Spleen (tissue), 11 donors: ENCODE results near the gene EXOSC5. TPM values are rescaled to one million over a fixed set of nuclear protein-coding genes. Genes with fewer than 3 reads are reported as not detected.

Source experiments
- DNase-seq: peaks from one replicate; pipeline ENCODE4 v3.0.0-alpha.2; 2020
- H3K27ac ChIP-seq, 8 donors: fragments of 200-600 bp; sonication (generic) in 7 of 8; 1 replicate in 4 of 8; 2 replicates in 4 of 8; pipeline versions ENCODE4 v1.5.0 to v1.8.0; 2016 to 2021; ENCODE audit warnings: inconsistent platforms in 4 of 8, mild to moderate bottlenecking in 4 of 8, moderate library complexity in 1 of 8
- H3K27me3 ChIP-seq, 7 donors: fragments of 200-600 bp; sonication (generic) in 6 of 7; replicated peaks in 1 of 7; 1 replicate in 4 of 7; 2 replicates in 3 of 7; pipeline versions ENCODE4 v1.5.0 to v1.8.0; 2016 to 2021; ENCODE audit warnings: inconsistent platforms in 3 of 7, mild to moderate bottlenecking in 1 of 7
- H3K36me3 ChIP-seq, 6 donors: fragments of 200-600 bp; sonication (generic) in 5 of 6; 1 replicate in 4 of 6; 2 replicates in 2 of 6; pipeline versions ENCODE4 v1.5.0 to v1.8.0; 2016 to 2021; ENCODE audit warnings: inconsistent platforms in 2 of 6
- H3K4me1 ChIP-seq, 6 donors: fragments of 200-600 bp; sonication (generic) in 5 of 6; 1 replicate in 3 of 6; 2 replicates in 3 of 6; pipeline versions ENCODE4 v1.5.0 to v1.8.0; 2016 to 2021; ENCODE audit warnings: inconsistent platforms in 3 of 6
- H3K4me3 ChIP-seq, 8 donors: fragments of 200-600 bp; sonication (generic) in 7 of 8; 1 replicate in 4 of 8; 2 replicates in 4 of 8; pipeline versions ENCODE4 v1.5.0 to v1.8.0; 2016 to 2021; ENCODE audit warnings: inconsistent platforms in 4 of 8, mild to moderate bottlenecking in 4 of 8, moderate library complexity in 2 of 8
- H3K9me3 ChIP-seq, 8 donors: fragments of 200-600 bp; sonication (generic) in 7 of 8; 1 replicate in 4 of 8; 2 replicates in 4 of 8; pipeline versions ENCODE4 v1.5.0 to v1.8.0; 2016 to 2021; ENCODE audit warnings: inconsistent platforms in 4 of 8
- POLR2A ChIP-seq, 3 donors: fragments of 450-650 bp; IDR thresholded peaks; one replicate each; pipeline ENCODE4 v1.5.1; 2017; ENCODE audit warnings: antibody characterized with exemption in 3 of 3, mild to moderate bottlenecking in 1 of 3
- POLR2AphosphoS5 ChIP-seq, 3 donors: sonication (generic); formaldehyde crosslinking; IDR thresholded peaks; one replicate each; pipeline ENCODE4 v1.5.1; 2017; ENCODE audit warnings: antibody characterized with exemption in 3 of 3
- WGBS, 5 donors: extraction: QIAGEN DNeasy Blood & Tissue Kit in 3 of 5; methylation state at CpG; one replicate each; pipeline versions ENCODE4 v1.1.5 to v1.1.7; 2013 to 2018; 5-methylcytosine and 5-hydroxymethylcytosine counted together
- intact Hi-C: fragments of 100-400 bp; cut with DNase I; formaldehyde crosslinking; loops from one replicate; pipeline ENCODE4 v1.15.0; 2023; ENCODE audit warnings: low total_unique reads
- polyA plus RNA-seq, 3 donors: library from polyadenylated mRNA; stranded (reverse); fragments of 200-250 nt; gene quantifications; one replicate each; pipeline ENCODE4 v1.2.1, GENCODE V29; 2013
- total RNA-seq, 7 donors: library from RNA; depleted of rRNA in 3 of 7; stranded (reverse); fragments of >200 nt in 3 of 7; fragmentation: NEBNext Ultra II Directional in 4 of 7; extraction: Animal tissue kit (Norgen Biotek cat#: 25700) in 4 of 7; gene quantifications; one replicate each; pipeline versions ENCODE4 v1.1.0 to v1.2.1, GENCODE V29; 2016 to 2021
- TF ChIP-seq, protein P1 (sequence below), 11 experiments: fragments of 200-600 bp in 7 of 11; fragments of 450-650 bp in 4 of 11; sonication (generic) in 4 of 11; IDR thresholded peaks in 8 of 11; conservative IDR thresholded peaks in 3 of 11; 1 replicate in 7 of 11; 2 replicates in 4 of 11; pipeline versions ENCODE4 v1.4.0 to v1.8.0; 2016 to 2021; ENCODE audit warnings: antibody characterized with exemption in 11 of 11, inconsistent platforms in 4 of 11, mild to moderate bottlenecking in 1 of 11
- donor health status: healthy with polysubstance abuse.
- donor health status: DM: no; HTN: no; CAD: no; lungs with moderate emphysema.
- donor health status: DM: no; HTN: no; CAD: no.
- donor health status: Bipolar disorder and iron deficiency.
- donor health status: healthy.
- donor health status: DM: no; HTN: no; CAD: no.
- donor health status: DM: yes; HTN: yes; CAD: no.

Gene EXOSC5
- total and polyA plus RNA-seq, 10 donors: 10.1 to 53.8 (median 16.8) TPM

- no peak for DNase-seq
- peaks cover 31 to 79% (median 60%) of the 10 kb centered on the region in 6 donors for H3K4me1 ChIP-seq
- H3K36me3 ChIP-seq: no peaks in the 10 kb centered on the region
- 77 to 90% (median 85%) methylated on average over 1 of the region's 1 CpG for WGBS, 5 donors
- no peaks in the 10 kb centered on the region for H3K27me3 ChIP-seq
- intact Hi-C loops: loop anchor here (5.0 kb wide), 1 partner anchor 33 kb away; no protein-coding TSS in a partner anchor
- TF ChIP-seq, protein P1, sequence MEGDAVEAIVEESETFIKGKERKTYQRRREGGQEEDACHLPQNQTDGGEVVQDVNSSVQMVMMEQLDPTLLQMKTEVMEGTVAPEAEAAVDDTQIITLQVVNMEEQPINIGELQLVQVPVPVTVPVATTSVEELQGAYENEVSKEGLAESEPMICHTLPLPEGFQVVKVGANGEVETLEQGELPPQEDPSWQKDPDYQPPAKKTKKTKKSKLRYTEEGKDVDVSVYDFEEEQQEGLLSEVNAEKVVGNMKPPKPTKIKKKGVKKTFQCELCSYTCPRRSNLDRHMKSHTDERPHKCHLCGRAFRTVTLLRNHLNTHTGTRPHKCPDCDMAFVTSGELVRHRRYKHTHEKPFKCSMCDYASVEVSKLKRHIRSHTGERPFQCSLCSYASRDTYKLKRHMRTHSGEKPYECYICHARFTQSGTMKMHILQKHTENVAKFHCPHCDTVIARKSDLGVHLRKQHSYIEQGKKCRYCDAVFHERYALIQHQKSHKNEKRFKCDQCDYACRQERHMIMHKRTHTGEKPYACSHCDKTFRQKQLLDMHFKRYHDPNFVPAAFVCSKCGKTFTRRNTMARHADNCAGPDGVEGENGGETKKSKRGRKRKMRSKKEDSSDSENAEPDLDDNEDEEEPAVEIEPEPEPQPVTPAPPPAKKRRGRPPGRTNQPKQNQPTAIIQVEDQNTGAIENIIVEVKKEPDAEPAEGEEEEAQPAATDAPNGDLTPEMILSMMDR (IDR thresholded peaks at IDR 0.05 in 8 of 11, conservative IDR thresholded peaks at IDR 0.05 in 3 of 11): no peak
- TF ChIP-seq POLR2AphosphoS5 (IDR thresholded peaks at IDR 0.05): no peak
- no peak for TF ChIP-seq POLR2A (IDR thresholded peaks at IDR 0.05)
- no peaks in the 10 kb centered on the region for H3K9me3 ChIP-seq
- H3K4me3 ChIP-seq: peak overlapping the region in 1 of 8 donors; percentile 99
- peak overlapping the region; percentile 20 to 98 (median 92) for H3K27ac ChIP-seq
These were observed 42.1 kb downstream of the EXOSC5 start for GRCh38 chr19:41355035-41355434.

DNA sequence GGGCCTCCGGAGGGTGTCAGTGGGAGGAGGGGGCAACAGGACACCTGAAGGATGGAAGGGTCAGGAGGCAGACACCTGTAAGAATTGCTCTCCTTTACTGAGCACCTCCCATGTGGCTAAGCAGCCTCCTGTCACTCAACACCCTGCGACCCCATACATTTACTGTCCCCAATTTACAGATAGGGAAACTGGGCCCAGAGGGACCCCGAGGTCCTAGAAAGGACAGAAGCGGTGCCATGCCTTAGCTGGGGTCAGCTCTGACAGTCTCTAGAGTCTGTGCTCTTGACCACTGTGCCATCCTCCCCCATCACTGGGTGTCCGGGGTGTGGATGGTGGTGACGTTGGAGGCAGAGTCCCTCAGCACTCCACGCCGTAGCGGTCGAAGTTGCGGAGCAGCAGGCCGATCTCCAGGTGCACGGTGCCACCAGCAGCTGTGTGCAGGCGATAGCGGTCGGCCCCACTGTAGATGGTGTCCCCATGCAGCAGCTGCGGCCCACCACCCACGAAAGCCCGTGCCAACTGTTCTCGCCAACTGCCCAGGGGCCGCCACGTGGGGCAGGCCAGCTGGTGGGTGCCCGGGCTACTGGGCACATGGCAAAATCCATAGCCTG lies 42.7 kb downstream of the EXOSC5 start:
- Histone ChIP-seq H3K4me3 (peak overlapping the region in 4 of 8 donors; percentile 96 to 99 (median 98)), H3K4me1 (peaks cover 36 to 85% (median 66%) of the 10 kb centered on the region in 6 donors), H3K27me3 (no peaks in the 10 kb centered on the region), H3K36me3 (peaks cover 0 to 1% (median 0%) of the 10 kb centered on the region in 6 donors), H3K27ac (peak overlapping the region; percentile 90 to 98 (median 95)), H3K9me3 (no peaks in the 10 kb centered on the region)
- intact Hi-C loops: no loop called here
- TF ChIP-seq POLR2A (IDR thresholded peaks at IDR 0.05): no peak
- TF ChIP-seq, protein P1 (IDR thresholded peaks at IDR 0.05 in 8 of 11, conservative IDR thresholded peaks at IDR 0.05 in 3 of 11): peak in 5 of 11 experiments; percentile 6 to 61 (median 25)
- peak in 1 of 3 donors; percentile 19 for TF ChIP-seq POLR2AphosphoS5 (IDR thresholded peaks at IDR 0.05)
- peak; percentile 88 for DNase-seq
- WGBS, 5 donors: 87 to 91% (median 91%) methylated on average over 10 to 23 of the region's 23 CpGs

DNA sequence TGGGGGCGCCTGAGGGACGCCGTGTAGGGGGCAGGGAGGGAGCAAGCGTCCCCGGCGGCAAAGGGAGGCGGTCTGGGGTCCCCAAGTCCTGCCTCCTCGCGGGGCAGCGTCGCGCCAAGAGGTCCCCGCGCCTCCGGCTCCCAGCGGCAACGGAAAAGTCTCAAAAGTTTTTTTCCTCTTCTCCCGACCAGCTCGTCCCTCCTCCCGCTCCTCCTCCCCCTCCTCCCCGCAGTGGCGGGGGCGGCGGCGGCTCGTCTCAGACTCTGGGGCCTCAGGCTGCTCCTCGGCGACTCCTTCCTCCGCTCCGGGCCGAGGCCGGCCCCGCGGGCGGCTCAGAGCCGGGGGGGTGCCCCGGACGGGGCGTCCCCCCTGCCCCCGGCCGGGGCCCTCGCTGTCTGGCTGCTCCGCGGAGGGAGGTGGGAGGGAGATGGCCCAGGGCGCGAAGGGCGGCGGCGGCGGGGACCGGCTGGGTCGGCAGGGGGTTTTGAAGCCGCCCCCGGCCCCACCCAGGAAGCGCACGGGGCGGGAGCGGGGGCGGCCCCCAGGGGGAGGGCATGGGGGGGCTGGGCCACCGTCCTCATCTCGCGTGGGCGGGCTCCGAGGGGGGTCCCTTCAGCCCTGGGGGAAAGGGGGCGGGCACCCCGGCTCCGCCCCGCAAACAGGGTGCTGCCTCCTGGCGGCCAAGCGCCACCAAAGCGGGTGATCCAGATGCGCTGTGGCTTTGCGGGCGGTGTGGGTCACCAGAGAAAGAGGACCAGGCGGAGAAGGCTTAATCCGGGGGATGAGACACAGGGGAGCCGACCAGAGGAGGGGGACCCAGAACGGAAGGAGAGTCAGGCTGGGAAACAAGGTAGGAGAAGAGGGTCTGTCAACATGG lies 43.5 kb downstream of the EXOSC5 start, which contains the start of gene TGFB1:
Gene TGFB1, minus strand, starts transcription at position 457 of the 877 bp plus-strand sequence. CDS start 878 bp downstream, outside the sequence.
- H3K36me3 ChIP-seq: peaks cover 0 to 8% (median 0%) of the 10 kb centered on the region in 6 donors
- H3K27me3 ChIP-seq: no peaks in the 10 kb centered on the region
- H3K9me3 ChIP-seq: no peaks in the 10 kb centered on the region
- 0 to 2% (median 1%) methylated on average over 26 to 78 of the region's 78 CpGs for WGBS, 5 donors
- peak within 1 kb of the TSS; percentile 90 to 98 (median 95) for H3K27ac ChIP-seq
- peak; percentile 99 for DNase-seq
- TF ChIP-seq, protein P1 (IDR thresholded peaks at IDR 0.05 in 8 of 11, conservative IDR thresholded peaks at IDR 0.05 in 3 of 11): peak; percentile 89 to 98 (median 97)
- TF ChIP-seq POLR2A (IDR thresholded peaks at IDR 0.05) (peak in 2 of 3 donors; percentile 36 to 67), POLR2AphosphoS5 (IDR thresholded peaks at IDR 0.05) (peak; percentile 92 to 96 (median 93))
- intact Hi-C loops: no loop called here
- peaks cover 44 to 88% (median 73%) of the 10 kb centered on the region in 6 donors for H3K4me1 ChIP-seq
- peak within 1 kb of the TSS; percentile 76 to 100 (median 98) for H3K4me3 ChIP-seq
